Activated CD4-positive, CD25-positive, alpha-beta regulatory T cell treated with anti-CD3 and anti-CD28 coated beads, Interleukin-2, amount 50 U/mL, for 16 hours (primary cell): ENCODE results near the gene GBP2.

Experiments used
- DNase-seq: peaks from one replicate; pipeline ENCODE4 v3.0.0-alpha.2; 2020; ENCODE audit warnings: low read depth, low spot score

GBP2 gene

GRCh38 chr1:89065079-89065868 lies 60.6 kb downstream of the GBP2 start, which contains the start of gene GBP1:
TSS of gene GBP1 (minus strand) at chr1:89065208. CDS start at chr1:89063234, 1,974 bp downstream.
- DNase-seq = no peak

GRCh38 chr1:89064632-89065031 lies 61.3 kb downstream of the GBP2 start:
- DNase-seq = no peak

DNA sequence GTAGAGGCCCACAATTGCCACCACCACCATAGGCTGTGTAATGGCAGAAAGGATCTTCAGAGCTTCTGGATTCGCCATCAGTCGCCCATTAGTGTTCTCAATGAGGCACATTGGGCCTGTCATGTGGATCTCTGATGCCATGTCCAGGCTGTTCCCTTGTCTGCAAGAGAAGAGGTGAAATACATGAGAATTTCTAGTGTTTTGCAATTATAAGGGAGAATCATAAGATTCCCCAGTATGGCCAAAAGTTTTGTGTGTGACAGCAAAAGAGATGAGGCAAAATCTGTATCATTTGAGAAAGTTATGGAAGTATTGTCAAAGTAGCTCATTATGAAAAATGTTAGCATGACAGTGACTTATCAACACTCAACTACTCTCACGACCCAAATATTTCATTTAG lies 62.8 kb downstream of the GBP2 start:
- DNase-seq = no peak

DNA sequence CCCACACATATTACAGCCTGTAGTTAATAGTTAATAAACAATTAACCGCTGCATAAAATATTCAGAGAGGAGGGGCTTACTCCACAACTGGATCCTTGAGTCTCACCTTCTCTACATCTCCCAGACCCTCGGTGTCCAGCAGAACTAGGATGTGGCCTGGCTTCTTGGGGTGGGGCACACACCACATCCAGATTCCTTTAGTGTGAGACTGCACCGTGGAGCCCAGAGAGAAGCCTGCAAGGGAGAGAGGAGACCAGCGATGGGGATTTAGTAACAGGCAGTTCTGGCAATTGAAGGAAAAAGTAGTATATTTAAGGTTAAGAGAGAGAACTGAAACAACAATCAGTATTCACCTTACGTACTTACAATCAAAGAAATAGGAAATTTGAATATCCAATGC lies 65.8 kb downstream of the GBP2 start:
- DNase-seq = no peak
